ENCODE data around the gene ANKRD28. TPM values are rescaled to one million over a fixed set of nuclear protein-coding genes. Genes with fewer than 3 reads are reported as not detected.
A peak's percentile ranks its signal among the peaks of the same experiment; 100 is the strongest.

ANKRD28 gene
- total and polyA plus RNA-seq, 9 of the 15 experiments (the other 6 are each of a cell fraction or from before 2014, with no cell fraction given), result 11.7 to 66.0 (median 36.7) TPM

- Histone ChIP-seq H4K20me1 (replicated peaks; ENCODE audit: control insufficient read depth, insufficient read depth, low read length) (no peaks in the 10 kb centered on the region), H3K36me3 (ENCODE audit: control insufficient read depth, insufficient read depth, low read length) (no peaks in the 10 kb centered on the region), H3K9me3 (replicated peaks; ENCODE audit: control insufficient read depth, insufficient read depth, low read depth, low read length) (no peaks in the 10 kb centered on the region), H3K4me1 (replicated peaks in 1 of 2; ENCODE audit: control insufficient read depth in 2 of 2, insufficient read depth in 2 of 2, low read length in 2 of 2) (peaks cover 4 to 45% of the 10 kb centered on the region in 2 experiments; a peak in 4 of 5 replicates), H3K27ac (ENCODE audit: extremely low read depth, low read depth, low read length) (peak overlapping the region; percentile 80), H3K4me3 (no peak overlapping the region), H3K4me2 (ENCODE audit: insufficient read depth, low read length) (peak overlapping the region; percentile 46), H2AFZ (ENCODE audit: low read depth, low read length) (peak overlapping the region; percentile 27; the same call in 1 of the 2 replicates), H3K27me3 (ENCODE audit: control insufficient read depth in 2 of 2, insufficient read depth in 2 of 2, low read length in 2 of 2) (no peaks in the 10 kb centered on the region), H3K9me1 (ENCODE audit: control insufficient read depth, insufficient read depth, low read length) (no peaks in the 10 kb centered on the region), H3K9ac (ENCODE audit: insufficient read depth in 1 of 2, low read depth in 2 of 2, low read length in 2 of 2) (peak overlapping the region in 1 of 2 experiments; percentile 53; a peak in 2 of 4 replicates), H3K79me2 (ENCODE audit: control insufficient read depth, insufficient read depth, low read length) (peaks cover 82% of the 10 kb centered on the region)
- peak; percentile 55 for FAIRE-seq
- ChIA-PET POLR2A (no interaction called here), CTCF (ENCODE audit: low intra/inter-chr PET ratio) (no interaction called here)
- in situ Hi-C loops (cut with MboI) (no loop called here), intact Hi-C loops (cut with micrococcal nuclease) (no loop called here)
- BruUV-seq (replicated peaks), result no TSS peak
- peak; percentile 85 for ATAC-seq
- DNase-seq (ENCODE audit: extremely low read depth in 1 of 4, low spot score in 3 of 4), result peak in 3 of 4 experiments; percentile 33 to 79 (median 66)
- 28% methylated on average over 4 of the region's 4 CpGs for WGBS (ENCODE audit: insufficient coverage, low coverage, missing lambda C conversion rate)
- TF ChIP-seq JUND (IDR thresholded peaks at IDR 0.05; ENCODE audit: borderline replicate concordance, low read depth, low read length) (peak; percentile 50), JUND (tag; IDR thresholded peaks at IDR 0.05; ENCODE audit: borderline replicate concordance, low read depth, low read length) (peak; percentile 35; the same call in 1 of the 3 replicates), ZNF766 (CRISPR knock-in tag; conservative IDR thresholded peaks at IDR 0.05) (no peak), HDGF (IDR thresholded peaks at IDR 0.05) (peak; percentile 49; the same call in 1 of the 2 replicates), ZFP1 (CRISPR knock-in tag; IDR thresholded peaks at IDR 0.05) (no peak), ZNF224 (CRISPR knock-in tag; IDR thresholded peaks at IDR 0.05) (no peak), ZNF12 (CRISPR knock-in tag; IDR thresholded peaks at IDR 0.05) (peak; percentile 91; the same call in 1 of the 2 replicates), ZHX1 (conservative IDR thresholded peaks at IDR 0.05; ENCODE audit: low read length) (no peak), SPI1 (IDR thresholded peaks at IDR 0.05; ENCODE audit: borderline replicate concordance, low read depth, low read length) (no peak), THAP7 (CRISPR knock-in tag; IDR thresholded peaks at IDR 0.05) (no peak), ZMIZ1 (IDR thresholded peaks at IDR 0.05; ENCODE audit: low read depth in 2 of 2, low read length in 2 of 2) (no peak), ZNF277 (CRISPR knock-in tag; IDR thresholded peaks at IDR 0.05; ENCODE audit: borderline replicate concordance) (no peak), BRD9 (IDR thresholded peaks at IDR 0.05; ENCODE audit: low read depth, partially characterized antibody) (peak; percentile 58), E2F3 (CRISPR knock-in tag; IDR thresholded peaks at IDR 0.05) (no peak), HDAC2 (IDR thresholded peaks at IDR 0.05) (peak; percentile 33; the same call in 1 of the 2 replicates)
Observed at GRCh38 chr3:15804553-15805095, 6.8 kb upstream of the ANKRD28 start.

All from K562 (cell line).